Endothelial cell (in vitro differentiated cells): ENCODE results near the gene HIVEP3. TPM values are rescaled to one million over a fixed set of nuclear protein-coding genes. Genes with fewer than 3 reads are reported as not detected.

Experiments used
- DNase-seq: peaks from one replicate; pipeline ENCODE4 v3.0.0; 2021; ENCODE audit warnings: low spot score
- H3K27ac Mint-ChIP-seq: one replicate; pipeline ENCODE4 v1.8.0; 2021; ENCODE audit warnings: mixed read lengths, inconsistent platforms; ENCODE audit not compliant: unreplicated experiment
- H3K27me3 Mint-ChIP-seq: one replicate; pipeline ENCODE4 v1.8.0; 2021; ENCODE audit warnings: mild to moderate bottlenecking, moderate library complexity, mixed read lengths, inconsistent platforms; ENCODE audit not compliant: unreplicated experiment
- H3K36me3 Mint-ChIP-seq: one replicate; pipeline ENCODE4 v1.8.0; 2021; ENCODE audit warnings: mild to moderate bottlenecking, low read depth, mixed read lengths, inconsistent platforms; ENCODE audit not compliant: unreplicated experiment
- H3K4me1 Mint-ChIP-seq: one replicate; pipeline ENCODE4 v1.8.0; 2021; ENCODE audit warnings: mild to moderate bottlenecking, mixed read lengths, inconsistent platforms; ENCODE audit not compliant: unreplicated experiment
- H3K4me3 Mint-ChIP-seq: one replicate; pipeline ENCODE4 v1.8.0; 2021; ENCODE audit warnings: mild to moderate bottlenecking, mixed read lengths, inconsistent platforms; ENCODE audit not compliant: unreplicated experiment
- H3K9me3 Mint-ChIP-seq: one replicate; pipeline ENCODE4 v1.8.0; 2021; ENCODE audit warnings: mixed read lengths, inconsistent platforms; ENCODE audit not compliant: unreplicated experiment
- CTCF ChIP-seq: fragments of 200-600 bp; sonication (generic); IDR thresholded peaks from one replicate; pipeline ENCODE4 v1.5.0; 2021; ENCODE audit warnings: antibody characterized with exemption; ENCODE audit not compliant: unreplicated experiment
- total RNA-seq: library from RNA; stranded (reverse); fragmentation: NEBNext Ultra II Directional; extraction: Animal tissue kit (Norgen Biotek cat#: 25700); gene quantifications from one replicate; pipeline ENCODE4 v1.2.1, GENCODE V29; 2021; ENCODE audit not compliant: unreplicated experiment

The HIVEP3 gene
- total RNA-seq, 1 donor from 2014 or later = 8.9 TPM

- no peak overlapping the region for H3K27ac Mint-ChIP-seq
- no peak for DNase-seq
- no peak overlapping the region for H3K4me3 Mint-ChIP-seq
- no peaks in the 10 kb centered on the region for H3K9me3 Mint-ChIP-seq
- H3K4me1 Mint-ChIP-seq = peaks cover 27% of the 10 kb centered on the region
- TF ChIP-seq CTCF = no peak
- H3K36me3 Mint-ChIP-seq = peaks cover 5% of the 10 kb centered on the region
- H3K27me3 Mint-ChIP-seq = peaks cover 1% of the 10 kb centered on the region
Measured at GRCh38 chr1:41905093-41905675, 13.5 kb downstream of the HIVEP3 start.

- Mint-ChIP-seq H3K27me3 (peaks cover 1% of the 10 kb centered on the region), H3K36me3 (peaks cover 5% of the 10 kb centered on the region), H3K4me1 (peaks cover 40% of the 10 kb centered on the region), H3K27ac (no peak overlapping the region), H3K9me3 (no peaks in the 10 kb centered on the region), H3K4me3 (no peak overlapping the region)
- no peak for TF ChIP-seq CTCF
- DNase-seq = no peak
Measured at GRCh38 chr1:41902664-41903063, 16.1 kb downstream of the HIVEP3 start.

GRCh38 chr1:41902159-41902577 is 16.6 kb downstream of the HIVEP3 start:
- Mint-ChIP-seq H3K9me3 (no peaks in the 10 kb centered on the region), H3K36me3 (peaks cover 5% of the 10 kb centered on the region), H3K4me3 (no peak overlapping the region), H3K27me3 (peaks cover 1% of the 10 kb centered on the region), H3K27ac (peak overlapping the region; percentile 81), H3K4me1 (peaks cover 44% of the 10 kb centered on the region)
- peak; percentile 17 for DNase-seq
- TF ChIP-seq CTCF = no peak

GRCh38 chr1:41901551-41901950 is 17.2 kb downstream of the HIVEP3 start:
- Mint-ChIP-seq H3K9me3 (no peaks in the 10 kb centered on the region), H3K36me3 (peaks cover 5% of the 10 kb centered on the region), H3K4me1 (peaks cover 45% of the 10 kb centered on the region), H3K27ac (peak overlapping the region; percentile 81), H3K4me3 (no peak overlapping the region), H3K27me3 (no peaks in the 10 kb centered on the region)
- no peak for DNase-seq
- TF ChIP-seq CTCF = no peak

GRCh38 chr1:41900603-41901444 is 17.9 kb downstream of the HIVEP3 start:
- peaks cover 5% of the 10 kb centered on the region for H3K36me3 Mint-ChIP-seq
- no peak for DNase-seq
- H3K4me3 Mint-ChIP-seq = no peak overlapping the region
- no peaks in the 10 kb centered on the region for H3K9me3 Mint-ChIP-seq
- H3K4me1 Mint-ChIP-seq = peaks cover 45% of the 10 kb centered on the region
- no peak for TF ChIP-seq CTCF
- H3K27me3 Mint-ChIP-seq = no peaks in the 10 kb centered on the region
- peak overlapping the region; percentile 45 for H3K27ac Mint-ChIP-seq
